DMS79 treated with DMSO at 0.1 percent for 48 hours (cell line): ENCODE measurements around the gene NBPF11.
"Not testable (repeated sequence)": the region's sequence is repeated elsewhere in the genome, so short reads cannot be mapped to it uniquely, and the experiment has no call there.

ENCODE experiments used
- DNase-seq: peaks from one replicate; lab custom pipeline; 2025; lab: John Stamatoyannopoulos, UW

Gene NBPF11

DNA sequence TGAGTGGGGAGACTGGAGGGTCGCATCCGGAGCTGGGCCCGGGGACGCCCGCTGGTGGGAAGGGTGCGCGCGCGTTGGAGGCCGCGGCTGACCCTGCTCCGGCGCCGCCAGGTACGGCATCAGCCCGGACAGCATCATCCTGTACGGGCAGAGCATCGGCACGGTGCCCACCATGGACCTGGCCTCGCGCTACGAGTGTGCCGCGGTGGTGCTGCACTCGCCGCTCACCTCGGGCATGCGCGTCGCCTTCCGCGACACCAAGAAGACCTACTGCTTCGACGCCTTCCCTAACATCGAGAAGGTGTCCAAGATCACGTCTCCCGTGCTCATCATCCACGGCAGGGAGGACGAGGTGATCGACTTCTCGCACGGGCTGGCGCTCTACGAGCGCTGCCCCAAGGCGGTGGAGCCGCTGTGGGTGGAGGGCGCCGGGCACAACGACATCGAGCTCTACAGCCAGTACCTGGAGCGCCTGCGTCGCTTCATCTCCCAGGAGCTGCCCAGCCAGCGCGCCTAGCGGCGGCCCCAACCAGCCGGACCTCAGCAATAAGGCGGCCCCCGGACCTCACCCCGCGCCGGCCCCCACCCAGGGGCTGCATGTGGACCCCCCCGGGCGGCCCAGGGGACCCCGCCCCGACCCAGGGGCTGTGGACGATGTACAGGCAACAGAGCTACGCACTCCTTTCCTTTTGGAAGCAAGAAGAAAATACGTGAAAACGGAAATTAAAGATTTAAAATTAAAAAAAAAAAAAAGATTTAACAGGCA lies 2.8 kb downstream of the NBPF11 start:
- not testable (repeated sequence) for DNase-seq

DNA sequence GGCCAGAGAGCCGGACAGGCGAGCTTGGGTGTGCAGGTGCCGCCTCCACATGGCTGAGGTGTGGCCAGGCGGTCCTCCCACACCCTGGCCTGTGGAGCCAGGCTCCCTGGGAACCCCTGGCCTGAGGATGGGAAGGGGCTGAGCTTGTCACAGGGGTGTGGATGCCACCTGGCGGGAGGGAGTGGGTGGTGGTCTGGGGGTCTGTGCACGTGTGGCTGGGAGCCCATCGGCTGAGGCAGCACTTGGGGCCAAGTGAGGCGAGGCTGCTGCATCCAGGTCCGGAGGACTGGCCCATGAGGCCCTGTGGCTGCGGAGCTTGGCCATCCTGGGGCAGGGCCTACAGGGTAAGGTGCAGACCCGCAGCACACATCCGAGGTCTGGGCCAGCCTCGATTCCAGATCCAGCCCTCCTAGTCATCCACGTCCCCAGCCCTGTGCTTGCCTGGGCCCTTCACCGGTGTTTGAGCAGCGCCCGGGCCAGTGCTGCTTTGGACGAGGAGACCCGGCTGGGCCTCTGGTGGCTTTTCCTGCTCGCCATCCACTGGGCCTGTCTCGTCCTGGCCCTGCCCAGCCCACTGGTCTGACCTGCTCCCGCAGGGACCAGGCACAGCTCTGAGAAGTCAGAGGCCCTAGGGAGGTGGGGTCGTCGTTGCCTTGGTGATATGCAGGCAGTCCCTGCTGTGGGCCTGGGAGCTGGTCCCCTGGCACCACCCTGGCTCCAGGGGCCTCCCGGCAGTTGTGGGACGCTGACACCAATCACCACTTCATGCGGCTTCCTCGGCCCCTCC lies 4.8 kb downstream of the NBPF11 start:
- not testable (repeated sequence) for DNase-seq

DNA sequence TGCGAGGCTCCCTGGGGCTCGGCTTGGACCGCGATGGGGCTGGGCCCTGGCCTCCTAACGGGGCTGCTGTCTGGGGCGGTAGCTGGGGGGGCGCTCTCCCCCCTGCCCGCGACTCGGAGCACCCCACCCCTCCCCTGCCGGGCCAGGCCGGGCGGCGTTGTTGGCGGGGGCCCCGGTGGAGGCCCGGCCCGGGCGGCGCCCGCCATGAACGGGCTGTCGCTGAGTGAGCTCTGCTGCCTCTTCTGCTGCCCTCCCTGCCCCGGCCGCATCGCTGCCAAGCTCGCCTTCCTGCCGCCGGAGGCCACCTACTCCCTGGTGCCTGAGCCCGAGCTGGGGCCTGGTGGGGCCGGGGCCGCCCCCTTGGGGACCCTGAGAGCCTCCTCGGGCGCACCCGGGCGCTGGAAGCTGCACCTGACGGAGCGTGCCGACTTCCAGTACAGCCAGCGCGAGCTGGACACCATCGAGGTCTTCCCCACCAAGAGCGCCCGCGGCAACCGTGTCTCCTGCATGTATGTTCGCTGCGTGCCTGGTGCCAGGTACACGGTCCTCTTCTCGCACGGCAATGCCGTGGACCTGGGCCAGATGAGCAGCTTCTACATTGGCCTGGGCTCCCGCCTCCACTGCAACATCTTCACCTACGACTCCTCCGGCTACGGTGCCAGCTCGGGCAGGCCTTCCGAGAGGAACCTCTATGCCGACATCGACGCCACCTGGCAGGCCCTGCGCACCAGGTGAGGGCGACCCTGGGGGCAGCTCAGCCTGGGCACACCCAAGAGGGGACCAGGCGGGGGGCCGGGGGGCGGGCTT lies 5.7 kb downstream of the NBPF11 start:
- DNase-seq = not testable (repeated sequence)

DNA sequence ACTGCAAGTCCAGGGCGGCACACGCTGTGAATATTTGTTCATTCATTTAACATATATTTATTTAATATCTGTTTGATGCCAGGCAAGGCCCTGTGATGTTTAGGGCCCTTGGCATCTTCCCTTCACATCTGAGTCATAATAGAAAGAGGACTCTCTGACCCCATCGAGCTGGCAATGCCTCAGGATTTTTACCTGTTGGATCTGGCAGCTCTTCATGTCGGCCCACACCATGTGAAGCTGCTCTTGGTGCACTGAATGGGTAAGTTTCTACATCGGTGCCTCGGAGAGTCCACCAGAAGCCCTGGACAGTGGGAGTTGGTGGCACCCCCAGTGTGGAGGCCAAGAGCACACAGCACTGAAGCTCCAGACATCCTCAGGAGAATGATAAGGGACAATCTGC lies 8.9 kb downstream of the NBPF11 start:
- not testable (repeated sequence) for DNase-seq

DNA sequence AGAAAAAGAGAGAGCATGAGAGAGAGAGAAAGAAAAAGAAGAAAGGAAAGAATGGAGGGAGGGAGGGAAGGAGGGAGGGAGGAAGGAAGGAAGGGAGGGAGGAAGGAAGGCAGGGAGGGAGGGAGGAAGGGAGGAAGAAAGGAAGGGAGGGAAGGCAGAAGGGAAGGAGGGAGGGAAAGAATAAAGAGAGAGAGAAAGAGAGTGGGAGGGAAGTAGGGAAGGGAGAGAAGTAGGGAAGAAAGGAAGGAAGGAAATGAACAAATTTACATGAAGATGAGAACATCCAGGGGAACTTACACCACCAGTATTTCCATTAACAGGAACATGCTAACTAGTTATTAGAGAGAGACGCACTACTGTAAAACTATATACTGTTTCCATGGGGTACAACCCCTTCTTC lies 10.1 kb downstream of the NBPF11 start:
- not testable (repeated sequence) for DNase-seq

DNA sequence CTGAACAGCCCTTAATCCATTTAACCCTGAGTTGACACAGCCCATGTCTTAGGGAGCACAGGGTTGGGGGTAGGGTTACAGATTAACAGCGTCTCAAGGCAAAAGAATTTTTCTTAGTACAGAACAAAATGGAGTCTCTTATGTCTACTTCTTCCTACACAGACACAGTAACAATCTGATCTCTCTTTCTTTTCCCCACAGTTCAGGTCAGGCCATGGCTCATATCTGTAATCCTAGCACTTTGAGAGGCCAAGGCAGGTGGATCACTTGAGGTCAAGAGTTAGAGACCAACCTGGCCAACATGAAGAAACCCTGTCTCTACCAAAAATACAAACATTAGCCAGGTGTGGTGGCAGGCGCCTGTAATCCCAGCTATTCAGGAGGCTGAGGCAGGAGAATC lies 13.5 kb downstream of the NBPF11 start:
- DNase-seq = not testable (repeated sequence)

DNA sequence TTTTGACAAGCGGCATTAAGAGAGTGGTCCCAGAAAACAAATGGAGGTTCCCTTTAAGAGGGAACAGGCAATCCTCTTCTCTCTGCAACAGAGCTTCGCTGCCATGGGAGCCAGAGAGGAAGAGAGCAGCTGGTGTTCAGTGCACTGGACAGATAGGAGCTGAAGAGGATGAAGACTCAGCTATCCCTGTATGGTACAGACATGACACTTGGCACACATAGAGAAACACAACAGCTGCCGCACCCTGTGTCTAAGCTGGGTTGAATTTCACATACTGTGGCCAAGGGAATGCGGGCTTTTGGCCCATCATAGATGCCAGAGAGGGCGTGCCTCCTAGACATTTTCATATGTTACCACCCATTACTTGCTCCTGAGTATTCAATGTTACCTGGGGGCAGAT lies 29.7 kb downstream of the NBPF11 start:
- DNase-seq = not testable (repeated sequence)

DNA sequence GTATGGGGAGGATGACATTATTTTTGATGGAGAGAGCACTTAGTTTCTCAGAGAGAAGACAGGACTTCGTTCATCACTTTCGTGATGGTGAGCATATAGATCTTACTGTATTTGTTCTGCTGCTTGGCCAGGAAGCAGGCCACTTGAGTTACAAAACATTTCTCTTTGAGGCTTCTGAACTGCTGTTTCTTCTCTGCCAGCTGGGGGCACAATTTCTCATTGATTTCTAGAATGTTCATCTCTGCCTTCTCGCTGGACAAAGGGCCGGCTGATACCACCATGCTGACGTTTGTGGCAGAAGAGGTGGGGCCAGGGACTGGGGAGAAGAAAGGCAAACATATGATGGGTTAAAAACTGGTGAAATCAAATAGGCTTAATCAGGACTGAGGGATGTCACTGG lies 31.7 kb downstream of the NBPF11 start:
- DNase-seq = not testable (repeated sequence)

DNA sequence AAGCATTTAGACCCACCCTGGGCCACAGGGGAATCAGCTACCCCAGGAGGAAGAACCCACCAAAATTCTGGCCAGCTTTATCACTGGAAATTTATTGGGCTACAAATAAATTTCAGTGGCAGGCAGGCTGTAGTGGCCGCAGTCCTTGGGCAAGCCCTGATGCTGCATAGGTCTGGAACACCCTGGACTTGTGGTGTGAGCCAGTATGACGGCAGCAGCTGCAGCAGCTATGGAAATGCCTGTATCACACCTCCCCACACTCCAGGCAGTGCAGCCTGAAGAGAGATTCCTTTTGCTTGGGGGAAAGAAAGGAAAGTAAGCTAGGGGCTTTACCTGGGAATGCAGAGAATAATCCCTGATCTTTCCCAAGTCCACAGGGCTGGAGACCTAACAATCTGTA lies 56.3 kb downstream of the NBPF11 start:
- DNase-seq = not testable (repeated sequence)

DNA sequence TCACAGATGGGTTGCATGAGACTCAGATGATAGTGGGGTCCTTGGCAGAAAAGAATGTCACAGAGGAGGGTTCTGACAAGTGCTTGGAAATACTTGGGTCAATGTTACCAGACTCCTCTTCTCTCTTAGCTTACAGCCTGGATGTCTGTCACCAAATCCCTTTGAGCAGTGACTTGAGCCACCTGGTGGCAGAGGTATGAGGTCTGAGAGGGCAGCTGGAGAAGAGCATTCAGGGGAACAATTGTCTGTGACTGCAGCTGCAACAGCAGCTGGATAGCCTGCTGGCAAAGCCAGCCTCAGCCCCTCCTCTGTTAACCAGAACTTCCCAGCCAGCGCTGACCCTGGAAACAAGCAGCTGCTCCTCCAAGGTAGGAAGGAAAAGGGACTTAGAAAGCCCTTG lies 65.9 kb downstream of the NBPF11 start:
- not testable (repeated sequence) for DNase-seq

DNA sequence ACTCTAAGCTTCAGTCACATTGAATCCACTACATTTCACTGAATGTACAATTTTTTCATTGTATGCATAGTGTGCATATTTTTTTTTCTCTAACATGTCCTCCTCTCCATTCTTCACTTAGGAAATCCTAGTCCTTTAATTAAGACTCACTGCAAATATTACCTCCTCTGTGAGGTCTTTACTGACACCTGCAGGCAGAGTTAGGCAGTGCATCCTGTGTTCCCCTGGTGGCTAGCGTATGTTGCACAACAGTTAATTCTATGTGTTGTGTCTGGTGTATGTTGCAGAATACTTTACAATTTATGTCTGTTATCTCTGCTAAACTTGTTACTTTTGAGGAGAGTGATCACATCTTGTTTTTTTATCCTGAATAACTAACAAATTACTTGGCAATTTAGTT lies 70.9 kb downstream of the NBPF11 start:
- DNase-seq = not testable (repeated sequence)

DNA sequence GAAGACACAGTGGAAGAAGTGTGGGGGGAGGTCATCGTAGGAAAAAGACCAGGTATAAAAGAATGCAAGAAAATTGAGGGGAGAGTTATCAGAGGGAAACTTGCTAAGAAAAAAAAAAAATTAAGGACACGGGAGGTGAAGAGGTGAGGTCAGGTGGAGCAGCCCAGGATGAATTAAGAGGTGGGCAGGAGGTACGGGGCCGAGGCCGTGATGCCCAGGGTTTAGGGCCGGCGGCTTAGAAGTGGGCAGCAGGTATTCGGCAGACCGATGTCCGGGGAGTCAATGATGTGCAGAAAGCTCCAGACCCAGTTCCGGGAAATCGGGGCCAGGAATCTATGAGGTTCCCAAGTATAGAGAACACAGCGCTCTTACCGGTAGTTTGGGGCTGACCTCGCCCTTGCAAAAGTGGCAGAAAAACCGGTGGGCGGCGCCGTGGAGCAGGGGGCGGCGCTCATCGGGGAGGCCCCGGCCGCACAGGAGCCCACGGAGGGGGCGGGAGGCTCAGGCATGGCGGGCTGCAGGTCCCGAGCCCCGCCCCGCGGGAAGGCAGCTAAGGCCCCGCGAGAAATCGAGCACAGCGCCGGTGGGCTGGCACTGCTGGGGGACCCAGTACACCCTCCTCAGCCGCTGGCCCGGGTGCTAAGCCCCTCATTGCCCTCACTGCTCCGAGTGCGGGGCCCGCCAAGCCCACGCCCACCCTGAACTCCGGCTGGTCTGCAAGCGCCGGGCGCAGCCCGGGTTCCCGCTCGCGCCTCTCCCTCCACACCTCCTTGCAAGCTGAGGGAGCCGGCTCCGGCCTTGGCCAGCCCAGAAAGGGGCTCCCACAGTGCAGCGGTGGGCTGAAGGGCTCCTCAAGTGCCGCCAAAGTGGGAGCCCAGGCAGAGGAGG lies 73.2 kb downstream of the NBPF11 start:
- DNase-seq = not testable (repeated sequence)

DNA sequence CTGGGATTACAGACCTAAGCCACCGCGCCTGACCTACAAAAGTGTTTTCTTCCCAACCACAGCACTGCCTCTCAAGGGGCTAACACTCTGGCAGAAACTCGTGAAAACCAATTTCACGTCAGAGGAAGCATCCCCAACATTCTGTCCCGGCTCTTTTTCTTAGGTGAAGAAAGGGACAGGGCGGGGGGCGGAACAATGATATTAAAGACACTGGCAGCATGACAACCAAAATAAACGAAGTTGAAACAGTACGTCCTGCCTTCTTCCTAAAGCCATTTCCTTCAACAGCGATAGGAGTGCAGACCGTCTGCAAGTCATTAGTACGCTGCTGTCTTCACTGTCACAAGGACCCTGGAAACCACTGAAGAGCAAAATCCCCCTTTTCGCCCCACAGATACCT lies 74.0 kb downstream of the NBPF11 start:
- DNase-seq = not testable (repeated sequence)

DNA sequence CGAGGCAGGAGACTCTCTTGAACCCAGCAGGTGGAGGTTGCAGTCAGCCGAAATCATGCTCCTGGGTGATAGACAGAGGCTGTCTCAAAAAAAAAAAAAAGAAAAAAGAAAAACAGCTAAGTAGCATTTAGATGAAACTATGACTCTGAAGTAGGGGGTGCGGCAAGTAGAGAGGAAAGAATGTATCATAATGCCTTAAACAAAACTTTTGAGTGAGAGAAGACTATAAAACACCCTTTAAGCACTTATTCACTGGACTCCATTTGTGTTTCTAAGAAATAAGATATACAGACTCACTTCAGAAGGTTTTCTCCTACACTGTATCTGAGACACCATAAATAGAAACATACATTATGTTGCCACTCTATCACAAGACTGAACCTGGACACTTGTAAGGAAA lies 74.6 kb downstream of the NBPF11 start:
- DNase-seq = not testable (repeated sequence)

DNA sequence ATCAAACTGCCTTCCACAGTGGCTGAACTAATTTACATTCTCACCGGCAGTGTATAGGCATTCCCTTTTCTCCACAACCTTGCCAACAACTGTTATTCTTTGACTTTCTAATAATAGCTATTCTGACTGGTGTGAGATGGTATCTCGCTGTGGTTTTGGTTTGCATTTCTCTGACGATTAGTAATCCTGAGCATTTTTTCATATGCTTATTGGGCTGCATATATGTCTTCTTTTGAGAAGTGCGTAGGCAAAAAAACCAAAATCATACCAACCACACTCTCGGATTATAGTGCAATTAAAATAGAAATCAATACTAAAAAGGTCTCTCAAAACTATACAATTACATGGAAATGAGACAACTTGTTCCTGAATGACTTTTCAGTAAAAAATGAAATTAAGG lies 78.7 kb downstream of the NBPF11 start:
- not testable (repeated sequence) for DNase-seq

DNA sequence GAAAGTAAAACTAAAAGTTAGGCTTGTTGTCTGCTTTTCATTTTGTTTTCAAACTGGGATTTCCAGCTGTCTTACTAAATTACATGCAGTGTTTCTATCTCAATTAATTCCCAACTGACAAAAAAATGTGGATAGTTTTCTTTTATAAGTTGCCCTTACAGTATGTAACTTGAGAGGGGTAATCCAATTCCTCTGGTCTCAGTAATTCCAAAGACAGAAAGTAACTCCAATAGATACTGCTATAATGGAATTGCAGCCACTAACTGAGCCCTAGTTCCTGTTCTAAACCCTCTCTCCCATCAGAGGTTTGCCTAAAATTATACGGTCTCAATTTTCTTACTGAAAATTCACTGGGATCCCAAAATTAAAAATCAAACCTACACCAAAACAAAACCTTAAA lies 83.5 kb downstream of the NBPF11 start:
- not testable (repeated sequence) for DNase-seq

DNA sequence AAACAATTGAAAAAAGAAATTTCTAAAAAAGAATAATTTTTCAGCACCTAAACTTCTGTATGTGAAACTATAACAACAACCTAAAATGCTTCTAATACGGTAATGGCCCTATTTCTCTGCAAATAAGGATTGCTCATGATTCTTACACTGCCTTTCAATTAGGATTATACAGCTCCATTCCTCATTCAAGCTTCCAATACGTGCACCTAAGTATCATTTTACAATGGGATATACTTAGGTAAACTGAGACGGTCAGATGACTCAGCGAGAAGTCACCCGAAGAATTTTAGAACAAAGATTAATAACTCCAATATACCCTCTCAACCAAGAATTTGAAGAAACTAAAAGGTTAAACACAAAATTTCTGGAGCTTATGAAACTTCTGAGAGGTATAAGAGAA lies 83.9 kb downstream of the NBPF11 start:
- DNase-seq = not testable (repeated sequence)

DNA sequence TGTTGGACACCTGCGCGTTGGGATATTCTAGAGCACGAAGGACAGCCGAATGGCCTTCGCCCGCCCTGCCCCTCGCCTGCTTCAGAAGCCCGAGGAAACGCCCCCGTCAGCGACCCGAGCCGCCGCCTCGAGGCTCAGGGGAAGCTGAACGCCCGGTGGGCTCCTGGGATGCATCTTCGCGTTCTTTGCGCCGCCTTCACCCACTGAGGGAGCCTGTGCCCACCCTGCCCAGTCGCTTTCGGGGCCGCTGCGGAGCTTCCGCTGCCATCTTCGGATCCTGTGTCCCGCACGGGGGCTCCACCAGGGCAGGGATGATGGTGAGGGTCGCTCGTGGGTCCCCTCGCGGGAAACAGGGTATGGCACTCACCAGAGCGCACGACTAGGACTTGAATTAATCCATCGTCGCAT lies 91.8 kb downstream of the NBPF11 start:
- DNase-seq = not testable (repeated sequence)

DNA sequence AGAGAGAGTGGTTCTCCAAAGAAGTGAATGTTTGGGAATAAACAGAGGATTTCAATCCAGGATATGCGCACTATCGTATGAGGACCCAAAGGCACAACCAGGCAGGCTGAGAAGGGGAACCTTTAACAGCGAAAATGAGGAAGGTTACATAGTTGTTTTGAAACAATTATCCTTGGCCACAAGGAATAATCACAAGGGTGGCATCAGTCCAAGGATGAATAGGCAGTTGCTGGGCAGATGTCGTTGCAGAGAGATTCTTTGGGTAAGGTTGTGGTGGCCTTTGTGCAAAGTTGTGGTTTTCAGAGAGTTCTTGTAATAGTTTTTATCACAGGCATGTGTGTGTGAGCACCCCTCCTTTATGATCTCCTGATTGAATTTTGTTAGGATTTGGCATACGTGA lies 94.7 kb downstream of the NBPF11 start:
- not testable (repeated sequence) for DNase-seq
